H9 (cell line): ENCODE data around the gene MED13L. TPM values are rescaled to one million over a fixed set of nuclear protein-coding genes. Genes with fewer than 3 reads are reported as not detected.

Source experiments
- DNase-seq: peaks from one replicate; pipeline ENCODE4 v3.0.0-alpha.2; 2017
- H2AFZ ChIP-seq: one replicate; pipeline ENCODE4 v1.6.1; 2013; ENCODE audit warnings: mild to moderate bottlenecking, low read length, control low read depth, moderate library complexity
- H2AK5ac ChIP-seq: 2 replicates; pipeline ENCODE4 v1.6.1; 2013; ENCODE audit warnings: low read length, control low read depth, mixed read lengths; ENCODE audit not compliant: insufficient read length
- H2BK120ac ChIP-seq: one replicate; pipeline ENCODE4 v1.6.1; 2013; ENCODE audit warnings: low read depth, mild to moderate bottlenecking, low read length, control low read depth, inconsistent platforms; ENCODE audit not compliant: poor library complexity, severe bottlenecking
- H2BK12ac ChIP-seq: 2 replicates; pipeline ENCODE4 v1.6.1; 2013; ENCODE audit warnings: low read length, control low read depth, mixed read lengths, low read depth; ENCODE audit not compliant: insufficient read length
- H2BK15ac ChIP-seq: 2 replicates; pipeline ENCODE4 v1.6.1; 2013; ENCODE audit warnings: low read depth, low read length, control low read depth
- H2BK20ac ChIP-seq: one replicate; pipeline ENCODE4 v1.6.1; 2013; ENCODE audit warnings: low read depth, mild to moderate bottlenecking, low read length, control low read depth, inconsistent platforms; ENCODE audit not compliant: poor library complexity, severe bottlenecking
- H2BK5ac ChIP-seq: 2 replicates; pipeline ENCODE4 v1.6.1; 2013; ENCODE audit warnings: low read length, control low read depth, mixed read lengths; ENCODE audit not compliant: insufficient read length
- H3K14ac ChIP-seq: 2 replicates; pipeline ENCODE4 v1.6.1; 2013; ENCODE audit warnings: low read length, control low read depth; ENCODE audit not compliant: insufficient read depth
- H3K18ac ChIP-seq: 2 replicates; pipeline ENCODE4 v1.6.1; 2013; ENCODE audit warnings: low read depth, mild to moderate bottlenecking, mixed read lengths, low read length, control low read depth; ENCODE audit not compliant: insufficient read length
- H3K23ac ChIP-seq: 2 replicates; pipeline ENCODE4 v1.6.1; 2013; ENCODE audit warnings: low read length, control low read depth, mixed read lengths, low read depth; ENCODE audit not compliant: insufficient read length
- H3K23me2 ChIP-seq: 2 replicates; pipeline ENCODE4 v1.6.1; 2013; ENCODE audit warnings: low read depth, mild to moderate bottlenecking, mixed read lengths, low read length, control low read depth; ENCODE audit not compliant: insufficient read length, poor library complexity, severe bottlenecking
- H3K27ac ChIP-seq: 2 replicates; pipeline ENCODE4 v1.5.1; 2013; ENCODE audit warnings: low read length, control low read depth, mixed read lengths, low read depth; ENCODE audit not compliant: insufficient read length
- H3K27me3 ChIP-seq: 2 replicates; pipeline ENCODE4 v1.6.1; 2013; ENCODE audit warnings: low read length, control low read depth, inconsistent platforms; ENCODE audit not compliant: insufficient read depth
- H3K4ac ChIP-seq: 2 replicates; pipeline ENCODE4 v1.6.1; 2013; ENCODE audit warnings: low read depth, mild to moderate bottlenecking, control low read depth, inconsistent platforms, low read length, moderate library complexity
- H3K4me1 ChIP-seq: 2 replicates; pipeline ENCODE4 v1.6.1; 2013; ENCODE audit warnings: low read length, control low read depth, inconsistent platforms; ENCODE audit not compliant: insufficient read depth
- H3K4me2 ChIP-seq: 2 replicates; pipeline ENCODE4 v1.6.1; 2013; ENCODE audit warnings: low read length, control low read depth, mixed read lengths; ENCODE audit not compliant: insufficient read length, insufficient read depth
- H3K56ac ChIP-seq: 2 replicates; pipeline ENCODE4 v1.6.1; 2013; ENCODE audit warnings: low read depth, mild to moderate bottlenecking, mixed read lengths, low read length, control low read depth; ENCODE audit not compliant: insufficient read length
- H3K79me1 ChIP-seq: 2 replicates; pipeline ENCODE4 v1.6.1; 2013; ENCODE audit warnings: low read depth, mild to moderate bottlenecking, moderate library complexity, low read length, control low read depth, inconsistent platforms; ENCODE audit not compliant: insufficient read depth, poor library complexity, severe bottlenecking
- H3K79me2 ChIP-seq: 2 replicates; pipeline ENCODE4 v1.6.1; 2013; ENCODE audit warnings: low read length, control low read depth, inconsistent platforms; ENCODE audit not compliant: insufficient read depth
- H3K9ac ChIP-seq: 2 replicates; pipeline ENCODE4 v1.6.1; 2013; ENCODE audit warnings: low read length, control low read depth, mixed read lengths; ENCODE audit not compliant: insufficient read length; ENCODE audit errors: extremely low read depth
- H3K9me3 ChIP-seq: one replicate; pipeline ENCODE4 v1.6.1; 2013; ENCODE audit warnings: low read depth, low read length, inconsistent platforms; ENCODE audit not compliant: control insufficient read depth
- H3T11ph ChIP-seq: one replicate; pipeline ENCODE4 v1.6.1; 2013; ENCODE audit warnings: mild to moderate bottlenecking, low read length, control low read depth, inconsistent platforms
- H4K20me1 ChIP-seq: one replicate; pipeline ENCODE4 v1.6.1; 2013; ENCODE audit not compliant: control insufficient read depth, insufficient read length, insufficient read depth
- H4K5ac ChIP-seq: 2 replicates; pipeline ENCODE4 v1.6.1; 2013; ENCODE audit warnings: low read depth, mild to moderate bottlenecking, mixed read lengths, low read length, control low read depth; ENCODE audit not compliant: insufficient read length
- H4K8ac ChIP-seq: replicated peaks from 2 replicates; pipeline ENCODE4 v1.6.1; 2013; ENCODE audit warnings: low read length, control low read depth, mixed read lengths, low read depth; ENCODE audit not compliant: insufficient read length
- H4K91ac ChIP-seq: 2 replicates; pipeline ENCODE4 v1.6.1; 2013; ENCODE audit warnings: low read depth, mild to moderate bottlenecking, moderate library complexity, mixed read lengths, low read length, control low read depth; ENCODE audit not compliant: insufficient read length
- H3K27ac Mint-ChIP-seq, 3 experiments: 2 replicates in 2 of 3; 3 replicates in 1 of 3; pipeline ENCODE4 v1.8.0; 2020 to 2021; ENCODE audit warnings: mixed read lengths in 3 of 3, mild to moderate bottlenecking in 1 of 3, moderate library complexity in 1 of 3
- H3K27me3 Mint-ChIP-seq: 2 replicates; pipeline ENCODE4 v1.8.0; 2021; ENCODE audit warnings: low read depth, mild to moderate bottlenecking, moderate library complexity, mixed read lengths
- H3K36me3 Mint-ChIP-seq, 3 experiments: 2 replicates in 2 of 3; 3 replicates in 1 of 3; pipeline ENCODE4 v1.8.0; 2020 to 2021; ENCODE audit warnings: low read depth in 3 of 3, mixed read lengths in 3 of 3; ENCODE audit not compliant: insufficient read depth in 1 of 3
- H3K4me1 Mint-ChIP-seq, 2 experiments: 2 replicates each; pipeline ENCODE4 v1.8.0; 2020; ENCODE audit warnings: mixed read lengths in 2 of 2
- H3K4me3 Mint-ChIP-seq, 2 experiments: 2 replicates in 1 of 2; 3 replicates in 1 of 2; pipeline ENCODE4 v1.8.0; 2020 to 2021; ENCODE audit warnings: mild to moderate bottlenecking in 2 of 2, mixed read lengths in 2 of 2, moderate library complexity in 1 of 2
- H3K9me3 Mint-ChIP-seq, 2 experiments: 2 replicates in 1 of 2; 3 replicates in 1 of 2; pipeline ENCODE4 v1.8.0; 2020; ENCODE audit warnings: mild to moderate bottlenecking in 2 of 2, mixed read lengths in 2 of 2, moderate library complexity in 1 of 2
- WGBS: extraction: QIAGEN DNeasy Blood & Tissue Kit; methylation state at CpG from one replicate; pipeline ENCODE4 v1.1.7; 2013; ENCODE audit warnings: missing lambda C conversion rate, low lambda C conversion rate, mixed read lengths; ENCODE audit not compliant: insufficient read length; ENCODE audit errors: extremely low coverage; 5-methylcytosine and 5-hydroxymethylcytosine counted together
- total RNA-seq: library from RNA; stranded (reverse); gene quantifications from 2 replicates; pipeline ENCODE4 v1.2.1, GENCODE V29; 2021
- TF ChIP-seq, protein P1 (sequence below): fragments of 200-600 bp; sonication (generic); conservative IDR thresholded peaks from 3 replicates; pipeline ENCODE4 v1.8.0; 2021; ENCODE audit warnings: antibody characterized with exemption, mild to moderate bottlenecking

The MED13L gene
- total RNA-seq, 1 experiment from 2014 or later = 52.4 TPM

- H2AK5ac ChIP-seq = no peak overlapping the region
- H3K4me1 ChIP-seq = no peaks in the 10 kb centered on the region; the same call in 1 of the 2 replicates
- Mint-ChIP-seq H3K27me3 (no peaks in the 10 kb centered on the region; the same call in none of the 2 replicates), H3K36me3 (peaks cover 0 to 10% (median 0%) of the 10 kb centered on the region in 3 experiments; a peak in 1 of 7 replicates), H3K4me3 (no peak overlapping the region), H3K4me1 (peaks cover 9 to 18% of the 10 kb centered on the region in 2 experiments), H3K27ac (no peak overlapping the region; a peak in 1 of 7 replicates), H3K9me3 (no peaks in the 10 kb centered on the region)
- H2BK5ac ChIP-seq = no peak overlapping the region
- H2AFZ ChIP-seq = no peak overlapping the region
- H3K27me3 ChIP-seq = no peaks in the 10 kb centered on the region
- no peak overlapping the region for H3K14ac ChIP-seq
- H3K27ac ChIP-seq = no peak overlapping the region
- no peaks in the 10 kb centered on the region for H3K79me2 ChIP-seq
- no peak overlapping the region for H2BK15ac ChIP-seq
- no peaks in the 10 kb centered on the region for H3K23me2 ChIP-seq
- no peak for DNase-seq
- no peaks in the 10 kb centered on the region for H3K9me3 ChIP-seq
- no peak overlapping the region for H4K91ac ChIP-seq
- H4K5ac ChIP-seq = no peak overlapping the region
- H3T11ph ChIP-seq = no peak overlapping the region
- H2BK12ac ChIP-seq = no peak overlapping the region
- no peak overlapping the region for H4K8ac ChIP-seq
- H3K56ac ChIP-seq = no peak overlapping the region
- no CpG with 5 or more reads among the region's 19 CpGs for WGBS
- H2BK20ac ChIP-seq = no peak overlapping the region
- H2BK120ac ChIP-seq = no peak overlapping the region
- no peak overlapping the region for H3K4me2 ChIP-seq
- H3K79me1 ChIP-seq = no peaks in the 10 kb centered on the region
- TF ChIP-seq, protein P1, sequence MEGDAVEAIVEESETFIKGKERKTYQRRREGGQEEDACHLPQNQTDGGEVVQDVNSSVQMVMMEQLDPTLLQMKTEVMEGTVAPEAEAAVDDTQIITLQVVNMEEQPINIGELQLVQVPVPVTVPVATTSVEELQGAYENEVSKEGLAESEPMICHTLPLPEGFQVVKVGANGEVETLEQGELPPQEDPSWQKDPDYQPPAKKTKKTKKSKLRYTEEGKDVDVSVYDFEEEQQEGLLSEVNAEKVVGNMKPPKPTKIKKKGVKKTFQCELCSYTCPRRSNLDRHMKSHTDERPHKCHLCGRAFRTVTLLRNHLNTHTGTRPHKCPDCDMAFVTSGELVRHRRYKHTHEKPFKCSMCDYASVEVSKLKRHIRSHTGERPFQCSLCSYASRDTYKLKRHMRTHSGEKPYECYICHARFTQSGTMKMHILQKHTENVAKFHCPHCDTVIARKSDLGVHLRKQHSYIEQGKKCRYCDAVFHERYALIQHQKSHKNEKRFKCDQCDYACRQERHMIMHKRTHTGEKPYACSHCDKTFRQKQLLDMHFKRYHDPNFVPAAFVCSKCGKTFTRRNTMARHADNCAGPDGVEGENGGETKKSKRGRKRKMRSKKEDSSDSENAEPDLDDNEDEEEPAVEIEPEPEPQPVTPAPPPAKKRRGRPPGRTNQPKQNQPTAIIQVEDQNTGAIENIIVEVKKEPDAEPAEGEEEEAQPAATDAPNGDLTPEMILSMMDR = peak; percentile 75
- no peak overlapping the region for H3K4ac ChIP-seq
- no peak overlapping the region for H3K23ac ChIP-seq
- no peak overlapping the region for H3K18ac ChIP-seq
- no peak overlapping the region for H3K9ac ChIP-seq
- H4K20me1 ChIP-seq = no peaks in the 10 kb centered on the region
Measured at GRCh38 chr12:115946867-115947695, 330.4 kb downstream of the MED13L start.
